H1 (cell line): Measurements from ENCODE around the gene MCC.
"Not testable (repeated sequence)": the region's sequence is repeated elsewhere in the genome, so short reads cannot be mapped to it uniquely, and the experiment has no call there.

ENCODE experiments used
- PHF8 ChIP-seq: fragments of 200-600 bp; sonication (generic); conservative IDR thresholded peaks from 2 replicates; pipeline ENCODE4 v1.7.1; 2012; ENCODE audit warnings: low read depth, mild to moderate bottlenecking, inconsistent platforms, low read length, moderate library complexity
- POLR2A ChIP-seq, 2 experiments: IDR thresholded peaks; 1 replicate in 1 of 2; 2 replicates in 1 of 2; pipeline ENCODE4 v1.6.1; 2011; ENCODE audit warnings: low read depth in 2 of 2, low read length in 2 of 2, mild to moderate bottlenecking in 2 of 2; ENCODE audit errors: control extremely low read depth in 1 of 2
- POLR2AphosphoS5 ChIP-seq: IDR thresholded peaks from 2 replicates; pipeline ENCODE4 v1.6.1; 2011; ENCODE audit warnings: low read depth, low read length
- SRF ChIP-seq: IDR thresholded peaks from 2 replicates; pipeline ENCODE4 v1.6.1; 2011; ENCODE audit warnings: mild to moderate bottlenecking, low read depth, low read length, moderate library complexity
- TF ChIP-seq, protein P1 (sequence below), 3 experiments: IDR thresholded peaks; 1 replicate in 2 of 3; 2 replicates in 1 of 3; pipeline versions ENCODE4 v1.5.1 to v1.6.1; 2011; ENCODE audit warnings: low read length in 3 of 3, mild to moderate bottlenecking in 3 of 3, inconsistent platforms in 2 of 3, low read depth in 1 of 3, moderate library complexity in 1 of 3; ENCODE audit not compliant: insufficient read depth in 1 of 3; ENCODE audit errors: control extremely low read depth in 1 of 3

DNA sequence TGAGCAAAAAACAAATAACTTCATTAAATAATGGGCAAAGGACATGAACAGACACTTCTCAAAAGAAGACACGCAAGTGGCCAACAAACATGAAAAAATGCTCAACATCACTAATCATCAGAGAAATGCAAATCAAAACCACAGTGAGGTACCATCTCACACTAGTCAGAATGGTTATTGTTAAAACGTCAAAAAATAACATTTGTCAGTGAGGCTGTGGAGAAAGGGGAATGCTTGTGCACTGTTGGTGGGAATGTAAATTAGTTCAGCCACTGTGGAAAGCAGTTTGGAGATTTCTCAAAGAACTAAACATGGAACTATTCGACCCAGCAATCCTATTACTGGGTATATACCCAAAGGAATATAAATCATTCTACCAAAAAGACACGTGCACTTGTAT is 90.3 kb downstream of the MCC start:
- TF ChIP-seq, protein P1, sequence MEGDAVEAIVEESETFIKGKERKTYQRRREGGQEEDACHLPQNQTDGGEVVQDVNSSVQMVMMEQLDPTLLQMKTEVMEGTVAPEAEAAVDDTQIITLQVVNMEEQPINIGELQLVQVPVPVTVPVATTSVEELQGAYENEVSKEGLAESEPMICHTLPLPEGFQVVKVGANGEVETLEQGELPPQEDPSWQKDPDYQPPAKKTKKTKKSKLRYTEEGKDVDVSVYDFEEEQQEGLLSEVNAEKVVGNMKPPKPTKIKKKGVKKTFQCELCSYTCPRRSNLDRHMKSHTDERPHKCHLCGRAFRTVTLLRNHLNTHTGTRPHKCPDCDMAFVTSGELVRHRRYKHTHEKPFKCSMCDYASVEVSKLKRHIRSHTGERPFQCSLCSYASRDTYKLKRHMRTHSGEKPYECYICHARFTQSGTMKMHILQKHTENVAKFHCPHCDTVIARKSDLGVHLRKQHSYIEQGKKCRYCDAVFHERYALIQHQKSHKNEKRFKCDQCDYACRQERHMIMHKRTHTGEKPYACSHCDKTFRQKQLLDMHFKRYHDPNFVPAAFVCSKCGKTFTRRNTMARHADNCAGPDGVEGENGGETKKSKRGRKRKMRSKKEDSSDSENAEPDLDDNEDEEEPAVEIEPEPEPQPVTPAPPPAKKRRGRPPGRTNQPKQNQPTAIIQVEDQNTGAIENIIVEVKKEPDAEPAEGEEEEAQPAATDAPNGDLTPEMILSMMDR (IDR thresholded peaks at IDR 0.05; ENCODE audit: control extremely low read depth in 1 of 3, insufficient read depth in 1 of 3, low read depth in 1 of 3, low read length in 3 of 3), result not testable (repeated sequence)
- TF ChIP-seq POLR2A (IDR thresholded peaks at IDR 0.05; ENCODE audit: control extremely low read depth in 1 of 2, low read depth in 2 of 2, low read length in 2 of 2); PHF8; SRF; POLR2AphosphoS5: not testable (repeated sequence)
